Neural cell (in vitro differentiated cells): ENCODE results near the gene PCDHB3. TPM values are rescaled to one million over a fixed set of nuclear protein-coding genes. Genes with fewer than 3 reads are reported as not detected.

Experiments
- H2AFZ ChIP-seq: fragments of 200-600, 300-800 bp; sonication (generic), shearing (Covaris generic); 2 replicates; pipeline ENCODE4 v1.6.0; 2014; ENCODE audit warnings: low read depth, mild to moderate bottlenecking, antibody characterized with exemption, low read length, moderate library complexity
- H3F3A ChIP-seq: fragments of 200-600 bp; shearing (Covaris generic); 2 replicates; pipeline ENCODE4 v1.6.1; 2016; ENCODE audit warnings: mild to moderate bottlenecking, moderate library complexity, mixed read lengths, antibody characterized with exemption, low read length; ENCODE audit not compliant: insufficient read depth, poor library complexity, severe bottlenecking
- H3K27ac ChIP-seq: fragments of 200-600, 300-800 bp; sonication (generic), shearing (Covaris generic); 2 replicates; pipeline ENCODE4 v1.5.1; 2014; ENCODE audit warnings: mild to moderate bottlenecking, low read length, moderate library complexity
- H3K27me3 ChIP-seq: fragments of 300-800, 200-600 bp; sonication (generic), shearing (Covaris generic); 2 replicates; pipeline ENCODE4 v1.6.0; 2014; ENCODE audit warnings: mild to moderate bottlenecking, low read depth, low read length, moderate library complexity; ENCODE audit not compliant: insufficient read depth
- H3K36me3 ChIP-seq: fragments of 300-800, 200-600 bp; sonication (generic), shearing (Covaris generic); 2 replicates; pipeline ENCODE4 v1.5.1; 2014; ENCODE audit warnings: mild to moderate bottlenecking, antibody characterized with exemption, low read length, moderate library complexity; ENCODE audit not compliant: insufficient read depth
- H3K4me2 ChIP-seq: fragments of 300-800, 200-600 bp; sonication (generic), shearing (Covaris generic); 2 replicates; pipeline ENCODE4 v1.6.0; 2014; ENCODE audit warnings: mild to moderate bottlenecking, low read length
- H3K4me3 ChIP-seq: fragments of 300-800, 200-600 bp; sonication (generic), shearing (Covaris generic); 2 replicates; pipeline ENCODE4 v1.5.1; 2014; ENCODE audit warnings: mild to moderate bottlenecking, low read length, moderate library complexity
- H3K79me2 ChIP-seq: fragments of 200-600 bp; shearing (Covaris generic); replicated peaks from 2 replicates; pipeline ENCODE4 v1.6.0; 2014; ENCODE audit warnings: mild to moderate bottlenecking, low read length, moderate library complexity; ENCODE audit not compliant: insufficient read depth
- H3K9ac ChIP-seq: fragments of 300-800, 200-600 bp; sonication (generic), shearing (Covaris generic); 2 replicates; pipeline ENCODE4 v1.6.1; 2016; ENCODE audit warnings: mild to moderate bottlenecking, low read length, mixed read lengths
- H3K9me2 ChIP-seq: fragments of 200-600 bp; shearing (Covaris generic); 2 replicates; pipeline ENCODE4 v1.6.1; 2016; ENCODE audit warnings: mild to moderate bottlenecking, low read length, mixed read lengths; ENCODE audit not compliant: insufficient read depth
- H3K9me3 ChIP-seq: fragments of 200-600, 300-800 bp; sonication (generic), shearing (Covaris generic); 2 replicates; pipeline ENCODE4 v1.6.1; 2016; ENCODE audit warnings: mild to moderate bottlenecking, mixed run types, low read length, moderate library complexity, mixed read lengths
- H4K20me1 ChIP-seq: fragments of 200-600 bp; shearing (Covaris generic); 2 replicates; pipeline ENCODE4 v1.6.1; 2016; ENCODE audit warnings: mild to moderate bottlenecking, mixed run types; ENCODE audit not compliant: insufficient read depth
- CTCF ChIP-seq: fragments of 450-650 bp; IDR thresholded peaks from 2 replicates; pipeline ENCODE4 v1.5.1; 2014; ENCODE audit warnings: antibody characterized with exemption, mild to moderate bottlenecking, moderate library complexity; ENCODE audit not compliant: poor library complexity, severe bottlenecking
- EP300 ChIP-seq: fragments of 450-650 bp; conservative IDR thresholded peaks from 2 replicates; pipeline ENCODE4 v1.6.1; 2014; ENCODE audit warnings: antibody characterized with exemption, mild to moderate bottlenecking, moderate library complexity; ENCODE audit not compliant: poor library complexity, severe bottlenecking
- EZH2 ChIP-seq: fragments of 200-600, 300-800 bp; shearing (Covaris generic), sonication (generic); IDR thresholded peaks from 2 replicates; pipeline ENCODE4 v1.6.1; 2014; ENCODE audit warnings: antibody characterized with exemption, low read length, borderline replicate concordance, mild to moderate bottlenecking; ENCODE audit not compliant: insufficient read depth, poor library complexity, severe bottlenecking
- MXI1 ChIP-seq: fragments of 450-650 bp; conservative IDR thresholded peaks from 2 replicates; pipeline ENCODE4 v1.6.1; 2014; ENCODE audit warnings: antibody characterized with exemption, mild to moderate bottlenecking; ENCODE audit not compliant: poor library complexity, severe bottlenecking
- POLR2AphosphoS5 ChIP-seq: IDR thresholded peaks from 2 replicates; pipeline ENCODE4 v1.6.1; 2012
- RAD21 ChIP-seq: fragments of 450-650 bp; conservative IDR thresholded peaks from 2 replicates; pipeline ENCODE4 v1.6.1; 2014; ENCODE audit warnings: antibody characterized with exemption, mild to moderate bottlenecking, moderate library complexity
- REST ChIP-seq: IDR thresholded peaks from 2 replicates; pipeline ENCODE4 v1.6.1; 2012; ENCODE audit warnings: borderline replicate concordance
- SMC3 ChIP-seq: fragments of 450-650 bp; conservative IDR thresholded peaks from 2 replicates; pipeline ENCODE4 v1.6.1; 2014; ENCODE audit warnings: antibody characterized with exemption, mild to moderate bottlenecking, moderate library complexity; ENCODE audit not compliant: poor library complexity
- TAF1 ChIP-seq: IDR thresholded peaks from 2 replicates; pipeline ENCODE4 v1.6.1; 2012; ENCODE audit warnings: low read depth
- polyA plus RNA-seq: library from polyadenylated mRNA; depleted of rRNA; stranded (reverse); fragments of >200 nt; gene quantifications from 2 replicates; pipeline ENCODE4 v1.2.3, GENCODE V29; 2014

Gene PCDHB3
- polyA plus RNA-seq, 1 donor from 2014 or later: 3.9 TPM

- no peaks in the 10 kb centered on the region for H4K20me1 ChIP-seq
- no peak within 1 kb of the TSS for H3K4me3 ChIP-seq
- no peak within 1 kb of the TSS for H3K9ac ChIP-seq
- no peaks in the 10 kb centered on the region for H3K27me3 ChIP-seq
- H3K27ac ChIP-seq: no peak within 1 kb of the TSS
- H3K9me3 ChIP-seq: peaks cover 14% of the 10 kb centered on the region
- H3K79me2 ChIP-seq: no peaks in the 10 kb centered on the region
- H3K9me2 ChIP-seq: no peaks in the 10 kb centered on the region
- H2AFZ ChIP-seq: no peak within 1 kb of the TSS
- no peaks in the 10 kb centered on the region for H3F3A ChIP-seq
- H3K4me2 ChIP-seq: no peak within 1 kb of the TSS
- H3K36me3 ChIP-seq: peaks cover 11% of the 10 kb centered on the region
- no peak for TF ChIP-seq MXI1
- no peak for TF ChIP-seq EZH2
- no peak for TF ChIP-seq EP300
- no peak for TF ChIP-seq CTCF
- no peak for TF ChIP-seq TAF1
- TF ChIP-seq POLR2AphosphoS5: no peak
Observed at GRCh38 chr5:141149812-141150211, 49.5 kb downstream of the PCDHB3 start, which contains the start of gene PCDHB6. Gene PCDHB6 (plus strand): TSS chr5:141150057. CDS start chr5:141150258, 201 bp downstream.

GRCh38 chr5:141150224-141150992 is 50.1 kb downstream of the PCDHB3 start:
- Histone ChIP-seq H3K4me2 (no peak overlapping the region), H3F3A (no peaks in the 10 kb centered on the region), H3K27ac (no peak overlapping the region), H3K4me3 (no peak overlapping the region), H3K27me3 (no peaks in the 10 kb centered on the region), H2AFZ (no peak overlapping the region), H4K20me1 (no peaks in the 10 kb centered on the region), H3K9me2 (no peaks in the 10 kb centered on the region), H3K9me3 (peaks cover 15% of the 10 kb centered on the region), H3K9ac (no peak overlapping the region), H3K36me3 (peaks cover 11% of the 10 kb centered on the region), H3K79me2 (no peaks in the 10 kb centered on the region)
- TF ChIP-seq POLR2AphosphoS5 (no peak), REST (no peak), RAD21 (no peak), CTCF (no peak), SMC3 (no peak), MXI1 (no peak)
